Measurements from ENCODE around the gene MAML1. TPM values are rescaled to one million over a fixed set of nuclear protein-coding genes. Genes with fewer than 3 reads are reported as not detected.

The MAML1 gene
- total and polyA plus RNA-seq, 2 experiments from 2014 or later, result 9.6 to 43.9 TPM

DNA sequence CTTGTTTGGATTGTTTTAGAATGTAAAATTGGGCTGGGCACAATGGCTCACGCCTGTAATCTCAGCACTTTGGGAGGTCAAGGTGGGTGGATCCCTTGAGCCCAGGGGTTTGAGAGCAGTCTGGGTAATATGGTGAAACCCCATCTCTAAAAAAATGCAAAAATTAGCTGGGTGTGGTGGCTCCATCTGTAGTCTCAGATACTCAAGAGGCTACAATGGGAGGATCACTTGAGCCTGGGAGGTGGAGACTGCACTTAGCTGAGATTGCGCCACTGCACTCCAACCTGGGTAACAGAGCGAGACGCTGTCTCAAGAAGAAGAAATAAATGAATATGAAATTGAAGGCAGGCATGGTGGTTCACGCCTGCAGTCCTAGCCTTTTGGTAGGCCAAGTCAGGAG is 21.3 kb downstream of the MAML1 start:
- H3K27me3 ChIP-seq (ENCODE audit: insufficient read depth), result no peaks in the 10 kb centered on the region
- TF ChIP-seq STAT1 (IDR thresholded peaks at IDR 0.05; ENCODE audit: unreplicated experiment) (no peak), CREB1 (CRISPR knock-in tag; IDR thresholded peaks at IDR 0.05; ENCODE audit: low read depth) (no peak), EZH2phosphoT487 (IDR thresholded peaks at IDR 0.05; ENCODE audit: unreplicated experiment) (no peak), POLR2AphosphoS5 (IDR thresholded peaks at IDR 0.05; ENCODE audit: low read depth) (no peak), NANOG (IDR thresholded peaks at IDR 0.05; ENCODE audit: borderline replicate concordance) (no peak), CTCF (conservative IDR thresholded peaks at IDR 0.05; ENCODE audit: low read depth in 2 of 2) (no peak), JUNB (IDR thresholded peaks at IDR 0.05; ENCODE audit: unreplicated experiment) (no peak), ZNF114 (CRISPR knock-in tag; IDR thresholded peaks at IDR 0.05) (no peak)
- TF ChIP-seq, protein P1, sequence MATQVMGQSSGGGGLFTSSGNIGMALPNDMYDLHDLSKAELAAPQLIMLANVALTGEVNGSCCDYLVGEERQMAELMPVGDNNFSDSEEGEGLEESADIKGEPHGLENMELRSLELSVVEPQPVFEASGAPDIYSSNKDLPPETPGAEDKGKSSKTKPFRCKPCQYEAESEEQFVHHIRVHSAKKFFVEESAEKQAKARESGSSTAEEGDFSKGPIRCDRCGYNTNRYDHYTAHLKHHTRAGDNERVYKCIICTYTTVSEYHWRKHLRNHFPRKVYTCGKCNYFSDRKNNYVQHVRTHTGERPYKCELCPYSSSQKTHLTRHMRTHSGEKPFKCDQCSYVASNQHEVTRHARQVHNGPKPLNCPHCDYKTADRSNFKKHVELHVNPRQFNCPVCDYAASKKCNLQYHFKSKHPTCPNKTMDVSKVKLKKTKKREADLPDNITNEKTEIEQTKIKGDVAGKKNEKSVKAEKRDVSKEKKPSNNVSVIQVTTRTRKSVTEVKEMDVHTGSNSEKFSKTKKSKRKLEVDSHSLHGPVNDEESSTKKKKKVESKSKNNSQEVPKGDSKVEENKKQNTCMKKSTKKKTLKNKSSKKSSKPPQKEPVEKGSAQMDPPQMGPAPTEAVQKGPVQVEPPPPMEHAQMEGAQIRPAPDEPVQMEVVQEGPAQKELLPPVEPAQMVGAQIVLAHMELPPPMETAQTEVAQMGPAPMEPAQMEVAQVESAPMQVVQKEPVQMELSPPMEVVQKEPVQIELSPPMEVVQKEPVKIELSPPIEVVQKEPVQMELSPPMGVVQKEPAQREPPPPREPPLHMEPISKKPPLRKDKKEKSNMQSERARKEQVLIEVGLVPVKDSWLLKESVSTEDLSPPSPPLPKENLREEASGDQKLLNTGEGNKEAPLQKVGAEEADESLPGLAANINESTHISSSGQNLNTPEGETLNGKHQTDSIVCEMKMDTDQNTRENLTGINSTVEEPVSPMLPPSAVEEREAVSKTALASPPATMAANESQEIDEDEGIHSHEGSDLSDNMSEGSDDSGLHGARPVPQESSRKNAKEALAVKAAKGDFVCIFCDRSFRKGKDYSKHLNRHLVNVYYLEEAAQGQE (IDR thresholded peaks at IDR 0.05; ENCODE audit: unreplicated experiment), result no peak
- no peaks in the 10 kb centered on the region for H3K9me3 Mint-ChIP-seq
- H3K4me1 Mint-ChIP-seq, result peaks cover 26% of the 10 kb centered on the region
- no peak overlapping the region for H3K27ac Mint-ChIP-seq
- ATAC-seq (peak; percentile 13; the same call in 2 of the 3 replicates), DNase-seq (ENCODE audit: low spot score) (no peak)
- H3K27ac ChIP-seq (ENCODE audit: low read depth), result peak overlapping the region; percentile 73; the same call in 1 of the 2 replicates
- H4K20me1 ChIP-seq (replicated peaks; ENCODE audit: insufficient read depth), result peaks cover 45% of the 10 kb centered on the region
- peak overlapping the region; percentile 15; the same call in 1 of the 2 replicates for H3K4me2 ChIP-seq
- no peak overlapping the region for H2AFZ ChIP-seq
- peaks cover 13% of the 10 kb centered on the region; the same call in 1 of the 2 replicates for H3F3A ChIP-seq (replicated peaks; ENCODE audit: low read depth)
- H3K4me3 Mint-ChIP-seq, result no peak overlapping the region
- H3K4me3 ChIP-seq, result no peak overlapping the region
- peaks cover 4% of the 10 kb centered on the region for H3K27me3 Mint-ChIP-seq (ENCODE audit: insufficient read depth, low read depth, poor library complexity)
- 0 out of 2 replicates have a peak, but pooled peaks cover under 1% of the 10 kb centered on the region for H3K36me3 ChIP-seq (ENCODE audit: insufficient read depth)
- peaks cover 19% of the 10 kb centered on the region for H3K4me1 ChIP-seq (ENCODE audit: insufficient read depth)
- peaks cover 98% of the 10 kb centered on the region for H3K79me2 ChIP-seq (replicated peaks; ENCODE audit: insufficient read depth)
- no peaks in the 10 kb centered on the region for H3K9me2 ChIP-seq (ENCODE audit: insufficient read depth)
- peaks cover 8% of the 10 kb centered on the region for H3K36me3 Mint-ChIP-seq (ENCODE audit: low read depth)

DNA sequence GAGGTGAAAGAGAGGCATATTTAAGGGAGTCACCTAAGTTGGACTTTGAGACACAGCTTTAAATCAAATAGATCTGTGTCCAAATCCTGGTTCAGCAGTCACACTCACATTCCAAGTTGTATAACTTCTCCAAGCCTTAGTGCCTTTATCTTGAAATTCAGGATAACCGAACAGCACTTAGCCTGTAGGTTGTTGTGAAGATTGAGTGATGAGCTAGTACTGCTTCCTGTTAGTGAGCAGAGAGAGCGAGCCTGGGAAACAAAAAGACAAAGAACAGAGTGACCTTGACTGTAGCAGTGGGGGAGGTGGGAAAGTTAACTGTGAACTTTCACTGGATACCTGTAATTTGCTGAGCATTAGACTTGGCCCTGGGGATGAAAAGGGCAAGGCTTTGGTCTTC is 22.4 kb downstream of the MAML1 start:
- peaks cover 4% of the 10 kb centered on the region for H3K36me3 Mint-ChIP-seq (ENCODE audit: low read depth)
- H3K4me1 Mint-ChIP-seq, result peaks cover 35% of the 10 kb centered on the region
- H3K9me3 Mint-ChIP-seq, result no peaks in the 10 kb centered on the region; the same call in 2 of the 3 replicates
- H3K27ac Mint-ChIP-seq, result peak overlapping the region; percentile 25; the same call in 1 of the 2 replicates
- peaks cover 50% of the 10 kb centered on the region for H4K20me1 ChIP-seq (replicated peaks; ENCODE audit: insufficient read depth)
- H3K27me3 ChIP-seq (ENCODE audit: insufficient read depth), result no peaks in the 10 kb centered on the region
- H2AFZ ChIP-seq, result no peak overlapping the region
- H3K79me2 ChIP-seq (replicated peaks; ENCODE audit: insufficient read depth), result peaks cover 98% of the 10 kb centered on the region
- peak overlapping the region; percentile 15; the same call in 1 of the 2 replicates for H3K4me2 ChIP-seq
- H3K4me1 ChIP-seq (ENCODE audit: insufficient read depth), result peaks cover 19% of the 10 kb centered on the region
- peak overlapping the region; percentile 73 for H3K27ac ChIP-seq (ENCODE audit: low read depth)
- H3K36me3 ChIP-seq (ENCODE audit: insufficient read depth), result no peaks in the 10 kb centered on the region
- ATAC-seq (peak; percentile 84), DNase-seq (ENCODE audit: low spot score) (peak; percentile 68)
- H3K4me3 Mint-ChIP-seq, result peak overlapping the region; percentile 1; the same call in 1 of the 3 replicates
- peaks cover 4% of the 10 kb centered on the region for H3K27me3 Mint-ChIP-seq (ENCODE audit: insufficient read depth, low read depth, poor library complexity)
- H3F3A ChIP-seq (replicated peaks; ENCODE audit: low read depth), result 0 out of 2 replicates have a peak, but pooled peaks cover 10% of the 10 kb centered on the region
- H3K4me3 ChIP-seq, result no peak overlapping the region
- H3K9me2 ChIP-seq (ENCODE audit: insufficient read depth), result no peaks in the 10 kb centered on the region
- TF ChIP-seq, protein P2, sequence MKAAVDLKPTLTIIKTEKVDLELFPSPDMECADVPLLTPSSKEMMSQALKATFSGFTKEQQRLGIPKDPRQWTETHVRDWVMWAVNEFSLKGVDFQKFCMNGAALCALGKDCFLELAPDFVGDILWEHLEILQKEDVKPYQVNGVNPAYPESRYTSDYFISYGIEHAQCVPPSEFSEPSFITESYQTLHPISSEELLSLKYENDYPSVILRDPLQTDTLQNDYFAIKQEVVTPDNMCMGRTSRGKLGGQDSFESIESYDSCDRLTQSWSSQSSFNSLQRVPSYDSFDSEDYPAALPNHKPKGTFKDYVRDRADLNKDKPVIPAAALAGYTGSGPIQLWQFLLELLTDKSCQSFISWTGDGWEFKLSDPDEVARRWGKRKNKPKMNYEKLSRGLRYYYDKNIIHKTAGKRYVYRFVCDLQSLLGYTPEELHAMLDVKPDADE (IDR thresholded peaks at IDR 0.05), result no peak
- TF ChIP-seq CTCF (conservative IDR thresholded peaks at IDR 0.05; ENCODE audit: low read depth in 2 of 2), result no peak

Measured in GM23338 (cell line).